Measurements from ENCODE around the gene YAE1.
"Not testable (repeated sequence)": the region's sequence is repeated elsewhere in the genome, so short reads cannot be mapped to it uniquely, and the experiment has no call there.

YAE1 gene

GRCh38 chr7:39566023-39566921 is at the start of gene YAE1:
TSS of gene YAE1 (plus strand) at chr7:39566404. CDS start at chr7:39566419, 15 bp downstream.
- DNase-seq (ENCODE audit: low read depth in 2 of 2) = peak; percentile 75 to 84

- DNase-seq (ENCODE audit: low read depth in 2 of 2) = no peak
These were observed 49.7 kb upstream of the YAE1 start for GRCh38 chr7:39516498-39516897.

- no peak for DNase-seq (ENCODE audit: low read depth in 2 of 2)
These were observed 49.0 kb upstream of the YAE1 start for GRCh38 chr7:39517240-39517639.

- DNase-seq (ENCODE audit: low read depth in 2 of 2) = no peak
These were observed 40.3 kb upstream of the YAE1 start for GRCh38 chr7:39525926-39526325.

- DNase-seq (ENCODE audit: low read depth in 2 of 2) = no peak
These were observed 39.5 kb upstream of the YAE1 start for GRCh38 chr7:39526666-39527065.

- DNase-seq (ENCODE audit: low read depth in 2 of 2) = no peak
These were observed 38.9 kb upstream of the YAE1 start for GRCh38 chr7:39527296-39527695.

- DNase-seq (ENCODE audit: low read depth in 2 of 2) = no peak
These were observed 38.3 kb upstream of the YAE1 start for GRCh38 chr7:39527951-39528350.

- DNase-seq (ENCODE audit: low read depth in 2 of 2) = no peak
These were observed 37.4 kb upstream of the YAE1 start for GRCh38 chr7:39528849-39529248.

GRCh38 chr7:39529582-39529981 is 36.6 kb upstream of the YAE1 start:
- no peak for DNase-seq (ENCODE audit: low read depth in 2 of 2)

- DNase-seq (ENCODE audit: low read depth in 2 of 2) = no peak
These were observed 35.2 kb upstream of the YAE1 start for GRCh38 chr7:39530971-39531370.

- DNase-seq (ENCODE audit: low read depth in 2 of 2) = no peak
These were observed 34.4 kb upstream of the YAE1 start for GRCh38 chr7:39531818-39532217.

GRCh38 chr7:39532832-39533231 is 33.4 kb upstream of the YAE1 start:
- DNase-seq (ENCODE audit: low read depth in 2 of 2) = no peak

- DNase-seq (ENCODE audit: low read depth in 2 of 2) = no peak
These were observed 31.6 kb upstream of the YAE1 start for GRCh38 chr7:39534599-39534998.

- DNase-seq (ENCODE audit: low read depth in 2 of 2) = no peak
These were observed 31.1 kb upstream of the YAE1 start for GRCh38 chr7:39535064-39535463.

GRCh38 chr7:39535720-39536119 is 30.5 kb upstream of the YAE1 start:
- DNase-seq (ENCODE audit: low read depth in 2 of 2) = no peak

GRCh38 chr7:39536951-39537350 is 29.3 kb upstream of the YAE1 start:
- no peak for DNase-seq (ENCODE audit: low read depth in 2 of 2)

GRCh38 chr7:39539816-39540215 is 26.4 kb upstream of the YAE1 start:
- DNase-seq (ENCODE audit: low read depth in 2 of 2) = no peak

GRCh38 chr7:39540320-39540719 is 25.9 kb upstream of the YAE1 start:
- DNase-seq (ENCODE audit: low read depth in 2 of 2) = no peak

- no peak for DNase-seq (ENCODE audit: low read depth in 2 of 2)
These were observed 24.7 kb upstream of the YAE1 start for GRCh38 chr7:39541511-39541910.

- not testable (repeated sequence) for DNase-seq (ENCODE audit: low read depth in 2 of 2)
These were observed 21.4 kb upstream of the YAE1 start for GRCh38 chr7:39544774-39545173.

GRCh38 chr7:39547336-39547735 is 18.9 kb upstream of the YAE1 start:
- no peak for DNase-seq (ENCODE audit: low read depth in 2 of 2)

- no peak for DNase-seq (ENCODE audit: low read depth in 2 of 2)
These were observed 15.8 kb upstream of the YAE1 start for GRCh38 chr7:39550411-39550810.

- no peak for DNase-seq (ENCODE audit: low read depth in 2 of 2)
These were observed 12.8 kb upstream of the YAE1 start for GRCh38 chr7:39553436-39553835.

Data from stimulated activated CD8-positive, alpha-beta memory T cell treated with anti-CD3 and anti-CD28 coated beads, Interleukin-2, amount 100 ng/mL, for 48 hours (primary cell).